WTC11 (cell line): Measurements from ENCODE around the gene CTBP1.

ENCODE experiments used
- NR2C2 ChIP-seq: sonication (generic); formaldehyde crosslinking; IDR thresholded peaks from 2 replicates; pipeline ENCODE4 v1.8.0; 2022; ENCODE audit warnings: mild to moderate bottlenecking, missing genetic modification reagents
- ZBTB21 ChIP-seq: sonication (generic); formaldehyde crosslinking; IDR thresholded peaks from 2 replicates; pipeline ENCODE4 v1.8.1; 2023; ENCODE audit warnings: mild to moderate bottlenecking, missing genetic modification reagents, borderline replicate concordance
- TF ChIP-seq, protein P1 (sequence below): sonication (generic); formaldehyde crosslinking; conservative IDR thresholded peaks from 2 replicates; pipeline ENCODE4 v1.8.1; 2022; ENCODE audit warnings: mild to moderate bottlenecking, missing genetic modification reagents
- TF ChIP-seq, protein P2 (sequence below): fragments of 200-600 bp; IDR thresholded peaks from 2 replicates; pipeline ENCODE4 v1.8.0; 2022; ENCODE audit warnings: antibody characterized with exemption

DNA sequence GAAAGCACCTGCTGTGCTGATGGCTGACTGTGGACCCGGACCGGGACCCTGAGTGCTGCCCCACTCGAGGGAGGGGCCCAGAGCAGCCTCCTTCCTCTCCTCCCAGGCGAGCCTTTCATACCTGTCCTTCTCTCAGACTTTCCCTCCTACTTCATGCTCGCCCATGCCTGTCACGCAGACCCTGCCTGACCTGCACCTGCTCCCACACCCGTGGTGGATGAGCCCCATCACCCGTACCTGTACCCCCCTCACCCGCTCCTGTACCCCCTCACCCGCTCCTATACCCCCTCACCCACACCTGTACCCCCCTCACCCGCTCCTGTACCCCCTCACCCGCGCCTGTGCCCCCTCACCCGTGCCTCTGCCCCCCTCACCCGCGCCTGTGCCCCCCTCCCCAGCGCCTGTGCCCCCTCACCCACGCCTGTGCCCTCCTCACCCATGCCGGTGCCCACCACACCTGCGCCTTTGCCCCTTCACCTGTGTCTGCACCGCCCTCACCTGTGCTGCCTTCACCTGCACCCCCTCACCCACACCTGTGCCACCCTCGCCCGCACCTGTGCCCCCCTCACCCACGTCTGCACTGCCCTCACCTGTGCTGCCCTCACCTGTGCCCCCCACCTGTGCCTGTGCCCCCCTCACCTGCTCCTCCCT, 46.6 kb upstream of the CTBP1 start:
- TF ChIP-seq, protein P1, sequence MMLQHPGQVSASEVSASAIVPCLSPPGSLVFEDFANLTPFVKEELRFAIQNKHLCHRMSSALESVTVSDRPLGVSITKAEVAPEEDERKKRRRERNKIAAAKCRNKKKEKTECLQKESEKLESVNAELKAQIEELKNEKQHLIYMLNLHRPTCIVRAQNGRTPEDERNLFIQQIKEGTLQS (CRISPR knock-in tag): no peak
- no peak for TF ChIP-seq NR2C2 (CRISPR knock-in tag)
- TF ChIP-seq ZBTB21: no peak
- TF ChIP-seq, protein P2, sequence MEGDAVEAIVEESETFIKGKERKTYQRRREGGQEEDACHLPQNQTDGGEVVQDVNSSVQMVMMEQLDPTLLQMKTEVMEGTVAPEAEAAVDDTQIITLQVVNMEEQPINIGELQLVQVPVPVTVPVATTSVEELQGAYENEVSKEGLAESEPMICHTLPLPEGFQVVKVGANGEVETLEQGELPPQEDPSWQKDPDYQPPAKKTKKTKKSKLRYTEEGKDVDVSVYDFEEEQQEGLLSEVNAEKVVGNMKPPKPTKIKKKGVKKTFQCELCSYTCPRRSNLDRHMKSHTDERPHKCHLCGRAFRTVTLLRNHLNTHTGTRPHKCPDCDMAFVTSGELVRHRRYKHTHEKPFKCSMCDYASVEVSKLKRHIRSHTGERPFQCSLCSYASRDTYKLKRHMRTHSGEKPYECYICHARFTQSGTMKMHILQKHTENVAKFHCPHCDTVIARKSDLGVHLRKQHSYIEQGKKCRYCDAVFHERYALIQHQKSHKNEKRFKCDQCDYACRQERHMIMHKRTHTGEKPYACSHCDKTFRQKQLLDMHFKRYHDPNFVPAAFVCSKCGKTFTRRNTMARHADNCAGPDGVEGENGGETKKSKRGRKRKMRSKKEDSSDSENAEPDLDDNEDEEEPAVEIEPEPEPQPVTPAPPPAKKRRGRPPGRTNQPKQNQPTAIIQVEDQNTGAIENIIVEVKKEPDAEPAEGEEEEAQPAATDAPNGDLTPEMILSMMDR: no peak
